Measurements from ENCODE around the gene PSTPIP2.

- TF ChIP-seq CTCF (conservative IDR thresholded peaks at IDR 0.05) (no peak), EZH2 (IDR thresholded peaks at IDR 0.05; ENCODE audit: low read depth) (no peak)
Measured at GRCh38 chr18:45951016-45951714, 120.9 kb downstream of the PSTPIP2 start.

All from PC-9 (cell line).